Dermis microvascular lymphatic vessel endothelial cell (primary cell): ENCODE measurements around the gene NUP107. TPM values are rescaled to one million over a fixed set of nuclear protein-coding genes. Genes with fewer than 3 reads are reported as not detected.
A peak's percentile ranks its signal among the peaks of the same experiment; 100 is the strongest.
"Not testable (repeated sequence)": the region's sequence is repeated elsewhere in the genome, so short reads cannot be mapped to it uniquely, and the experiment has no call there.

Source experiments
- DNase-seq, 2 donors: peaks; one replicate each; pipeline versions ENCODE4 v3.0.0 to v3.0.0-alpha.2; 2010; ENCODE audit warnings: low read depth in 2 of 2
- total RNA-seq: library from RNA; depleted of rRNA; stranded (reverse); fragments of >200 nt; gene quantifications from 2 replicates; pipeline ENCODE4 v1.2.1, GENCODE V29; 2014

NUP107 gene
- 42.2 and 44.3 TPM in 2 replicates for total RNA-seq

- DNase-seq: peak; percentile 99
Observed at GRCh38 chr12:68686595-68687521, at the start of gene NUP107. TSS of gene NUP107 (plus strand) at chr12:68686978. CDS start at chr12:68687066, 88 bp downstream.

GRCh38 chr12:68637439-68637838 is 49.3 kb upstream of the NUP107 start:
- DNase-seq: not testable (repeated sequence)

- DNase-seq: no peak
Observed at GRCh38 chr12:68638171-68638570, 48.6 kb upstream of the NUP107 start.

GRCh38 chr12:68638721-68639395 is 47.9 kb upstream of the NUP107 start:
- DNase-seq: no peak

- no peak for DNase-seq
Observed at GRCh38 chr12:68639396-68639767, 47.4 kb upstream of the NUP107 start.

GRCh38 chr12:68641138-68641537 is 45.6 kb upstream of the NUP107 start:
- DNase-seq: no peak

- no peak for DNase-seq
Observed at GRCh38 chr12:68646484-68646883, 40.3 kb upstream of the NUP107 start.

GRCh38 chr12:68647507-68647906 is 39.3 kb upstream of the NUP107 start:
- DNase-seq: no peak

- DNase-seq: no peak
Observed at GRCh38 chr12:68648179-68648578, 38.6 kb upstream of the NUP107 start.

- DNase-seq: no peak
Observed at GRCh38 chr12:68665016-68665569, 21.7 kb upstream of the NUP107 start.

GRCh38 chr12:68667291-68667690 is 19.5 kb upstream of the NUP107 start:
- no peak for DNase-seq

GRCh38 chr12:68667896-68668295 is 18.9 kb upstream of the NUP107 start:
- DNase-seq: no peak

- no peak for DNase-seq
Observed at GRCh38 chr12:68671179-68671578, 15.6 kb upstream of the NUP107 start.

GRCh38 chr12:68673788-68674187 is 13.0 kb upstream of the NUP107 start:
- no peak for DNase-seq

- no peak for DNase-seq
Observed at GRCh38 chr12:68674376-68674775, 12.4 kb upstream of the NUP107 start.

- peak in 1 of 2 donors; percentile 56 for DNase-seq
Observed at GRCh38 chr12:68675101-68675842, 11.5 kb upstream of the NUP107 start.

- not testable (repeated sequence) for DNase-seq
Observed at GRCh38 chr12:68676854-68677253, 9.9 kb upstream of the NUP107 start.

- no peak for DNase-seq
Observed at GRCh38 chr12:68686262-68686594, 550 bp upstream of the NUP107 start.

GRCh38 chr12:68695454-68695853 is 8.7 kb downstream of the NUP107 start:
- no peak for DNase-seq

- no peak for DNase-seq
Observed at GRCh38 chr12:68699486-68699885, 12.7 kb downstream of the NUP107 start.

GRCh38 chr12:68727776-68728175 is 41.0 kb downstream of the NUP107 start:
- no peak for DNase-seq

- no peak for DNase-seq
Observed at GRCh38 chr12:68733661-68734071, 46.9 kb downstream of the NUP107 start.
